Activated CD4-positive, alpha-beta memory T cell treated with anti-CD3 and anti-CD28 coated beads, Interleukin-2, amount 10 ng/mL, durations not matched to agents 7 days and 5 days (primary cell): ENCODE data around the gene NKX6-2. TPM values are rescaled to one million over a fixed set of nuclear protein-coding genes. Genes with fewer than 3 reads are reported as not detected.
"Not testable (repeated sequence)": the region's sequence is repeated elsewhere in the genome, so short reads cannot be mapped to it uniquely, and the experiment has no call there.

Experiments used
- CTCF ChIA-PET: fragments of 350-600 bp; sonication (Branson Sonifier 250); formaldehyde crosslinking; loops from one replicate; lab custom pipeline; 2021; ENCODE audit warnings: antibody characterized with exemption, inconsistent platforms; lab: Charles Lee
- POLR2A ChIA-PET: fragments of 350-600 bp; sonication (Branson Sonifier 250); formaldehyde crosslinking; loops from one replicate; lab custom pipeline; 2021; ENCODE audit warnings: antibody characterized with exemption; lab: Charles Lee
- DNase-seq: peaks from one replicate; pipeline ENCODE4 v3.0.0-alpha.2; 2020
- H3K27ac Mint-ChIP-seq: one replicate; pipeline ENCODE4 v1.8.0; 2021; ENCODE audit warnings: mild to moderate bottlenecking, mixed read lengths
- H3K27me3 Mint-ChIP-seq: one replicate; pipeline ENCODE4 v1.8.0; 2021; ENCODE audit warnings: mixed read lengths
- H3K36me3 Mint-ChIP-seq: one replicate; pipeline ENCODE4 v1.8.0; 2021; ENCODE audit warnings: low read depth, mixed read lengths
- H3K4me1 Mint-ChIP-seq: one replicate; pipeline ENCODE4 v1.8.0; 2021; ENCODE audit warnings: mixed read lengths
- H3K4me3 Mint-ChIP-seq: one replicate; pipeline ENCODE4 v1.8.0; 2021; ENCODE audit warnings: mild to moderate bottlenecking, mixed read lengths
- H3K9me3 Mint-ChIP-seq: one replicate; pipeline ENCODE4 v1.8.0; 2021; ENCODE audit warnings: mixed read lengths
- total RNA-seq, 2 experiments: library from RNA; stranded (reverse); gene quantifications; one replicate each; pipeline ENCODE4 v1.2.3, GENCODE V29; 2021

NKX6-2 gene
- total RNA-seq, 2 experiments from 2014 or later = not detected

DNA sequence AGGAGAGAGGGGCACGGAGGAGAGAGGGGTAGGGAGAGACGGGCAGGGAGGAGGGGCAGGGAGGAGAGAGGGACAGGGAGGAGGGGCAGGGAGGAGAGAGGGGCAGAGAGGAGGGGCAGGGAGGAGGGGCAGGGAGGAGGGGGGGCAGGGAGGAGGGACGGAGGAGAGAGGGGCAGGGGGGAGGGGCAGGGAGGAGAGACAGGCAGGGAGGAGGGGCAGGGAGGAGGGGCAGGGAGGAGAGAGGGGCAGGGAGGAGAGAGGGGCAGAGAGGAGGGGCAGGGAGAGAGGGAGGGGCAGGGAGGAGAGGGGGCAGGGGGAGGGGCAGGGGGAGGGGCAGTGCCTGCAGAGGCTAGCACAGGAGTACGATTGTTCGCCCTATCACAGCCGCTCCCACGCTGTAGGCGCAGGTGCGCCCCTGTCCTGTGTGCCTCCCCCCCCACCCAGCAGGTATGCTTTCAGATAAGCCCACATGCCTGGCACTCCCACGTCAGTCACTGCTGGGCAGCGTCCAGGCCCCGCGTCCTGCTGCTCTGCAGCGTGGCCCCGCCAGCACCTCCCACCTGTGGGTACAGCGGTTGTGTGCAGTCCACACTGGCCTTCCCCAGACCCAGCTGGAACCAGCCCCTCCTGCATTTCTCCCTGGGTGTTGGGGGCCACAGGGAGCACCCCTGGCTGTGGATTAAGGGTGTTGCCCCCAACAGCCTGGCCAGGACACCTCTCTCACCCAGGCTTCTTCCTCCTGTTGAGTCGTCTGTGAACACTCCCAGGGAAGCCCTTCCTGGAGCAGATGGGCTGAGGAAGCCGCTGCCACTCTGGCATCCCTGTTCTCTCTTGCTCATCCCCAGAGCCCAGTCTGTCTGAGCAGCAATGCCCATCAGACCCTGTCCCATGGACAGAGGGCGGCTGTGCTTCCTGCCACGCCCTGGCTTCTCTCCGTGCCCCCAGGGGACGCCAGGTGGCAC is 10.8 kb downstream of the NKX6-2 start:
- no peaks in the 10 kb centered on the region for H3K36me3 Mint-ChIP-seq
- H3K4me3 Mint-ChIP-seq = no peak overlapping the region
- no peak overlapping the region for H3K27ac Mint-ChIP-seq
- peaks cover 5% of the 10 kb centered on the region for H3K9me3 Mint-ChIP-seq
- H3K4me1 Mint-ChIP-seq = no peaks in the 10 kb centered on the region
- DNase-seq = no peak
- CTCF ChIA-PET = no interaction called here
- POLR2A ChIA-PET = no interaction called here
- no peaks in the 10 kb centered on the region for H3K27me3 Mint-ChIP-seq

GRCh38 chr10:132774181-132774901 is 11.6 kb downstream of the NKX6-2 start:
- Mint-ChIP-seq H3K36me3 (no peaks in the 10 kb centered on the region), H3K4me3 (no peak overlapping the region), H3K4me1 (no peaks in the 10 kb centered on the region), H3K27ac (no peak overlapping the region), H3K9me3 (peaks cover 5% of the 10 kb centered on the region), H3K27me3 (no peaks in the 10 kb centered on the region)
- CTCF ChIA-PET = no interaction called here
- no peak for DNase-seq
- POLR2A ChIA-PET = no interaction called here

DNA sequence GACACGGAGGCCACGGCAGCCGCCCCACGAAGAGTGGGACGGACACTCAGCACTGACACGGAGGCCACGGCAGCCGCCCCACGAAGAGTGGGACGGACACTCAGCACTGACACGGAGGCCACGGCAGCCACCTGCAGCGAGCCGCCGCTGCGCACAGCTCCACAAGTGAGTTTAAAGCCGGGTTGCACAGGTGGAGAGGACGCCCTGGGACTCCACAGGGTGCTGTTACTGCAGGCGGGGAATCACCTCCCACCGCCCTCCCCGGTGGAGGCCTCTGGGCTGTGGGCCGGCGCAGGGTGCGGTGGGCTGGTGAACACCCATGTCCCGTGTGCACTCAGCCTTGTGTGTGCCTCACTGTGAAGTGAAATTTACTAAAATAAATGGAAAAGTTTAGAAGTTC is 13.1 kb downstream of the NKX6-2 start:
- H3K4me3 Mint-ChIP-seq, CTCF ChIA-PET, H3K9me3 Mint-ChIP-seq, H3K4me1 Mint-ChIP-seq, H3K27ac Mint-ChIP-seq, DNase-seq, H3K36me3 Mint-ChIP-seq, H3K27me3 Mint-ChIP-seq, POLR2A ChIA-PET: not testable (repeated sequence)

DNA sequence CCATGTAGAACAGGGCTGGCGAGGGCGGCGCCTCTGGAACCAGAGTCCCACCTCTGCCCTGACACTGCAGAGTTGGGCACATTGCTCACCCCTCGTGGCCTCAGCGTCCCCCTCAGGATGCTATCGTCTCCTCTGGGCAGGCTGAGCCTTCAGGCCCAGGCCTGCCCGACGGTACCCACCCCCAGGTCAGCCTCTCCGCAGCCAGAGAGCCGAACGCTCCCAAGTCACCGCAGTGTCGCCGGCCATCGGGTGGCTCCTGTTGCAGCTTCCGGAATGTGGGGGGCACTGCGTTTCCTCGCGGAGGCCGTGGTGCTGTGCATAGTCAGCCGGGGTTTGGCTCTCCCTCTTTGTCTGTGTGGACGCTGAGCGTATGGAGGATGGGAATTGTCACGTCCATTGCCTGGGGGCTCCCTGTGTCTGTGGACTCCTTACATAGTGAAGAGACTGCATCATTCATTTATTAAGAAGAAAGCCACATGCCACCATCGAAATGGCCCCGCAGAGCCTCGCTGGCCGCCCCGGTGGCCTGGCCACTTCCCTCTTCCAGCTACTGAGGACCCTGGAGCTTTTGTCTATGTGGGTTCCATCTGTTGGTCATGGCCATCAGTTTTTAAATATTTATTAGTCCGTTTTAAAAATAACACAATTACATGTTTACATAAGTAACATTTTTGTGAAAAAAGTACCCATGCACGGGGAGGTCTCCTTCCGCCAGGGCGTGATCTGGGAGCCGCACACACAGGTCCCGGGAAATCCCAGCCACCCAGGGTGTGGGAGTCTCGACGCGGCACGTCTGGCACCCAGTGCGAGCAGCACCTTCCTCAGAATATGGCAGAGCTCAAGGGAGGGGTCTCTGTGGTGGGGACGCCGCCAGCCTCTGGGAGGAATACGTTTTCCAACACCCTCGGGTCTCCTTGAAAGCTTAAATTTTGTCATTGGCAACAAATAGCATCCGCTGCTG is 15.6 kb downstream of the NKX6-2 start:
- Mint-ChIP-seq H3K27ac (no peak overlapping the region), H3K9me3 (peaks cover 9% of the 10 kb centered on the region), H3K36me3 (peaks cover 4% of the 10 kb centered on the region), H3K4me1 (no peaks in the 10 kb centered on the region), H3K27me3 (no peaks in the 10 kb centered on the region), H3K4me3 (no peak overlapping the region)
- ChIA-PET CTCF (no interaction called here), POLR2A (no interaction called here)
- DNase-seq = no peak

GRCh38 chr10:132768346-132769248 is 17.4 kb downstream of the NKX6-2 start:
- Mint-ChIP-seq H3K36me3 (peaks cover 4% of the 10 kb centered on the region), H3K27ac (no peak overlapping the region), H3K9me3 (peaks cover 9% of the 10 kb centered on the region), H3K27me3 (no peaks in the 10 kb centered on the region), H3K4me1 (no peaks in the 10 kb centered on the region), H3K4me3 (no peak overlapping the region)
- ChIA-PET POLR2A (no interaction called here), CTCF (no interaction called here)
- DNase-seq = no peak

- Mint-ChIP-seq H3K27ac (no peak overlapping the region), H3K27me3 (no peaks in the 10 kb centered on the region), H3K4me3 (no peak overlapping the region), H3K36me3 (peaks cover 4% of the 10 kb centered on the region), H3K4me1 (no peaks in the 10 kb centered on the region), H3K9me3 (peaks cover 5% of the 10 kb centered on the region)
- ChIA-PET CTCF (no interaction called here), POLR2A (no interaction called here)
- DNase-seq = no peak
Measured at GRCh38 chr10:132766291-132766690, 19.7 kb downstream of the NKX6-2 start.

DNA sequence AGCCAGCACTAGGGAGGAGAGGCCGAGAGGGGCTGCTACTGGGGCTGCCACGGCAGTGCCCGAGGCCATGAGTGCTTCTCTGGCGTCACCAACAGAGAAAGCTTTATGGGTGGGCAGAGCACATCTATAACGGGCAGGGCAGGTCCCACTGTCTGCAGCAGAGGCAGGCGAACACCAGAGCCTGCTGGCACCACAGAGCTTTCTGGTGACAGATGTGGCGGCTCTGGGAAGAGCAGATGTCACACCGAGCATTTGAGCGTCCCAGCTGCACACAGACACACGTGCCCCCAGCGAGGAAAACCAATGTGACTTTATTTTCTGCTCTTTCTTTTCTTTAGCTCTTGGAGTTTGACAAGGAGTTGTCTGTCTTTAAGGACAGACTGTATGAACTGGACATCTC is 20.5 kb downstream of the NKX6-2 start:
- peaks cover 4% of the 10 kb centered on the region for H3K9me3 Mint-ChIP-seq
- H3K4me3 Mint-ChIP-seq = no peak overlapping the region
- DNase-seq = no peak
- no peaks in the 10 kb centered on the region for H3K27me3 Mint-ChIP-seq
- ChIA-PET POLR2A (no interaction called here), CTCF (no interaction called here)
- no peaks in the 10 kb centered on the region for H3K4me1 Mint-ChIP-seq
- H3K27ac Mint-ChIP-seq = no peak overlapping the region
- H3K36me3 Mint-ChIP-seq = peaks cover 4% of the 10 kb centered on the region

DNA sequence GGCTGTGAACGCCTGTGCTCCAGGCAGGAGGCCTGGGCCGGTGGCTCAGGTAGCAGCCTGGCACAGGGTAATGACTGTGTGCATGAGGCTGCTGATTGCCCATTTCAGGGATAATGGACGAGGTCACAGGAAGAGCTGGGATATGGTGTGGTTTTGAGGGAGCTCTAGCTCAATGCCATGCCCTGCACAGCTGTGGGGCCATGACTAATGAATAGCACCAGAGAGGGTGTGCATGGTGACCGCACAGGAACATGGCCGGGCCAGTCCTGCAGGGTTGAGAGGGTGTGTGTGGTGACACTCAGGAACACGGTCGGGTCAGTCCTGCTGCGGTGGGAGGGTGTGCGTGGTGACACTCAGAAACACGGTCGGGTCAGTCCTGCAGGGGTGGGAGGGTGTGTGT is 21.8 kb downstream of the NKX6-2 start:
- ChIA-PET CTCF (no interaction called here), POLR2A (no interaction called here)
- Mint-ChIP-seq H3K27me3 (no peaks in the 10 kb centered on the region), H3K36me3 (peaks cover 4% of the 10 kb centered on the region), H3K4me1 (no peaks in the 10 kb centered on the region), H3K4me3 (no peak overlapping the region), H3K9me3 (peaks cover 4% of the 10 kb centered on the region), H3K27ac (no peak overlapping the region)
- no peak for DNase-seq

DNA sequence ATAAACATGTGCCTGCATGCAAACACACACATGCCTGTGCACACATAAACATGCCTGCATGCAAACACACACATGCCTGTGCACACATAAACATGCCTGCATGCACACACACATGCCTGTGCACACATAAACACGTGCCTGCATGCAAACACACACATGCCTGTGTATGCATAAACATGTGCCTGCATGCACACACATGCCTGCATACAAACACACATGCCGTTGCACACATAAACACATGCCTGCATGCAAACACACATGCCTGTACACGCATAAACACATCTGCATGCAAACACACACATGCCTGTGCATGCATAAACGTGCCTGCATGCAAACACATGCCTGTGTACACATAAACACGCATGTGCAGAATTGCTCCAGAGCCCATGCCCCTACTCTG is 22.4 kb downstream of the NKX6-2 start:
- H3K27ac Mint-ChIP-seq = no peak overlapping the region
- peaks cover 4% of the 10 kb centered on the region for H3K36me3 Mint-ChIP-seq
- CTCF ChIA-PET = no interaction called here
- H3K4me1 Mint-ChIP-seq = no peaks in the 10 kb centered on the region
- no peak overlapping the region for H3K4me3 Mint-ChIP-seq
- H3K9me3 Mint-ChIP-seq = peaks cover 4% of the 10 kb centered on the region
- DNase-seq = no peak
- POLR2A ChIA-PET = no interaction called here
- no peaks in the 10 kb centered on the region for H3K27me3 Mint-ChIP-seq

DNA sequence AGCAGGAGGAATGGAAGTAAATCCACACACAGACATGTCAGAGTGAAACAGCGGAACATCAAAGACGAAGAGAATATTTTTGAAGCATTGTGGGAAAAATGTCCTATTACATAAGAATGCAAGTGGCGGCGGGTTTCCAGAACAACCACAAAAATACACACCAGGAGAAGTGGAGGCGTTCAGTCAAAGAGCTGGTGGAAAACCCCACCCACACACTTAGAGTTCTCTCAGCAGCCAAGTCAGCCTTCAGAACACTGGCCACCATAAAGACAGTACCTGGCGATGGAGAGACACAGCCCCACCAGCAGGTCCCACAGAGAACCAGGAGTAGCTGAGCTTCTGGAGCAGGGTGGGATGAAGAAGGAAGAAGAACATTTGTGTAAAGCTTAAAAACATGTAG is 23.7 kb downstream of the NKX6-2 start:
- Mint-ChIP-seq H3K27ac (no peak overlapping the region), H3K36me3 (peaks cover 4% of the 10 kb centered on the region), H3K4me3 (no peak overlapping the region), H3K27me3 (no peaks in the 10 kb centered on the region), H3K4me1 (no peaks in the 10 kb centered on the region), H3K9me3 (peaks cover 4% of the 10 kb centered on the region)
- ChIA-PET POLR2A (no interaction called here), CTCF (no interaction called here)
- no peak for DNase-seq

GRCh38 chr10:132761395-132762060 is 24.4 kb downstream of the NKX6-2 start:
- ChIA-PET POLR2A (no interaction called here), CTCF (no interaction called here)
- no peak overlapping the region for H3K4me3 Mint-ChIP-seq
- no peak overlapping the region for H3K27ac Mint-ChIP-seq
- no peaks in the 10 kb centered on the region for H3K4me1 Mint-ChIP-seq
- peaks cover 4% of the 10 kb centered on the region for H3K36me3 Mint-ChIP-seq
- peaks cover 4% of the 10 kb centered on the region for H3K9me3 Mint-ChIP-seq
- DNase-seq = no peak
- H3K27me3 Mint-ChIP-seq = no peaks in the 10 kb centered on the region

DNA sequence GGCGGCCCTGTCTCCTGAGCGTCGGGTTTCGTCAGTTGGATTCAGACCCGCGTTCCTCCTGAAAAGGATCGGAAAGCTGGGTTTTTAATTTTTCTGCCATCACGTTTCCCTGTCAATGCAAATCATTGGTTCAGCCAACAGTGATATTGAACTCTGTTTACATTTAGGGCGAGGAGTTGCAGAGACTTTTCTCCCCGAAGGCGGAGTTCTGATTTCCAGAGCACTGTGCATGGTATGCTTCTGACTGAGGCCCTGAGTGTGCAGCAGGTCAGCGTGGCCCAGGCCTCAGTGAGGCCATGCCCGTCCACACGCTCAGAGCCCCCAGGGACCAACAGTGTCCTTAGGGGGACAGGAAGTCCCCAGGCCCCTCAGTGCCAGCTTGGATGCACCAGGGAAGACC is 27.1 kb downstream of the NKX6-2 start:
- Mint-ChIP-seq H3K9me3 (peaks cover 8% of the 10 kb centered on the region), H3K27ac (no peak overlapping the region), H3K4me1 (no peaks in the 10 kb centered on the region), H3K27me3 (no peaks in the 10 kb centered on the region), H3K4me3 (no peak overlapping the region), H3K36me3 (peaks cover 11% of the 10 kb centered on the region)
- CTCF ChIA-PET = no interaction called here
- POLR2A ChIA-PET = no interaction called here
- DNase-seq = no peak
